Ishikawa (cell line): ENCODE measurements around the gene ETHE1.
A peak's percentile ranks its signal among the peaks of the same experiment; 100 is the strongest.

ENCODE experiments used
- CEBPB ChIP-seq: IDR thresholded peaks from 2 replicates; pipeline ENCODE4 v1.6.1; 2012
- CREB1 ChIP-seq: IDR thresholded peaks from 2 replicates; pipeline ENCODE4 v1.6.1; 2012; ENCODE audit warnings: low read depth
- EGR1 ChIP-seq: IDR thresholded peaks from 2 replicates; pipeline ENCODE4 v1.6.1; 2012
- EP300 ChIP-seq: IDR thresholded peaks from 2 replicates; pipeline ENCODE4 v1.6.1; 2012; ENCODE audit warnings: borderline replicate concordance
- FOXM1 ChIP-seq: IDR thresholded peaks from 2 replicates; pipeline ENCODE4 v1.6.1; 2012; ENCODE audit warnings: low read depth, borderline replicate concordance
- MAX ChIP-seq: IDR thresholded peaks from 2 replicates; pipeline ENCODE4 v1.6.1; 2012
- NFIC ChIP-seq: IDR thresholded peaks from 2 replicates; pipeline ENCODE4 v1.6.1; 2012
- RAD21 ChIP-seq: IDR thresholded peaks from 2 replicates; pipeline ENCODE4 v1.6.1; 2012; ENCODE audit warnings: low read depth
- REST ChIP-seq: IDR thresholded peaks from 2 replicates; pipeline ENCODE4 v1.6.1; 2012; ENCODE audit warnings: low read depth, mild to moderate bottlenecking
- TAF1 ChIP-seq: IDR thresholded peaks from 2 replicates; pipeline ENCODE4 v1.6.1; 2012; ENCODE audit warnings: low read depth, mild to moderate bottlenecking
- TCF12 ChIP-seq: IDR thresholded peaks from 2 replicates; pipeline ENCODE4 v1.6.1; 2012; ENCODE audit warnings: low read depth
- TEAD4 ChIP-seq: IDR thresholded peaks from 2 replicates; pipeline ENCODE4 v1.6.1; 2012
- YY1 ChIP-seq: IDR thresholded peaks from 2 replicates; pipeline ENCODE4 v1.6.1; 2012; ENCODE audit warnings: low read depth
- ZBTB7A ChIP-seq: IDR thresholded peaks from 2 replicates; pipeline ENCODE4 v1.6.1; 2012; ENCODE audit warnings: low read depth
- TF ChIP-seq, protein P1 (sequence below): IDR thresholded peaks from 2 replicates; pipeline ENCODE4 v1.6.1; 2012

The ETHE1 gene

GRCh38 chr19:43574424-43575155 is 47.6 kb upstream of the ETHE1 start:
- TF ChIP-seq EP300: no peak
- 0 out of 2 replicates have a peak, but pooled peaks have one; percentile 24 for TF ChIP-seq YY1
- TF ChIP-seq, protein P1, sequence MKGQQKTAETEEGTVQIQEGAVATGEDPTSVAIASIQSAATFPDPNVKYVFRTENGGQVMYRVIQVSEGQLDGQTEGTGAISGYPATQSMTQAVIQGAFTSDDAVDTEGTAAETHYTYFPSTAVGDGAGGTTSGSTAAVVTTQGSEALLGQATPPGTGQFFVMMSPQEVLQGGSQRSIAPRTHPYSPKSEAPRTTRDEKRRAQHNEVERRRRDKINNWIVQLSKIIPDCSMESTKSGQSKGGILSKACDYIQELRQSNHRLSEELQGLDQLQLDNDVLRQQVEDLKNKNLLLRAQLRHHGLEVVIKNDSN: no peak
- TF ChIP-seq CREB1: no peak

DNA sequence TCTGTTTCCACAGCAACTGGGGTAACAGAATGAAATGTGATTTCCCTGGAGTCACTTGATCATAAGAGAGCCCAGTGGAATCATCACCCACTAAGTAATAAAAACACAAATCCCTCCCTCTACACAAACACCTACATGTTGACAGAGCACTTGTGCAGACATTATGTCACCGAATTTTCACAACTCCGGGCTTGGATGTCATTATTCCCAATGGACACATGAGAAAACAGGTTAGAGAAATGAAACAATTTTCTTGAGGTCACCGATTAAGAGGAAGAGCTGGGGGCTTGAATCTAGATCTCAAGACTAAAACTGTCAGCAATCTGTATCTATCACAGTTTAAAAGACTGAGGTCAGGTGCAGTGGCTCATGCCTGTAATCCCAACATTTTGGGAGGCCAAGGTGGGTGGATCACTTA is 45.2 kb upstream of the ETHE1 start:
- TF ChIP-seq REST (no peak), RAD21 (no peak), NFIC (no peak), ZBTB7A (no peak), TEAD4 (no peak), CEBPB (no peak), YY1 (no peak), TAF1 (no peak), TCF12 (no peak), CREB1 (no peak), MAX (no peak), EGR1 (no peak)
- TF ChIP-seq, protein P1: no peak

- TF ChIP-seq TEAD4 (no peak), RAD21 (no peak), FOXM1 (no peak)
- TF ChIP-seq, protein P1: no peak
Observed at GRCh38 chr19:43570174-43570791, 43.3 kb upstream of the ETHE1 start.

GRCh38 chr19:43569657-43570056 is 42.7 kb upstream of the ETHE1 start:
- TF ChIP-seq TEAD4: no peak
- TF ChIP-seq, protein P1: no peak
- TF ChIP-seq FOXM1: no peak
- no peak for TF ChIP-seq TAF1
- TF ChIP-seq ZBTB7A: no peak
- no peak for TF ChIP-seq RAD21
- TF ChIP-seq EGR1: no peak
- no peak for TF ChIP-seq REST
- TF ChIP-seq CREB1: no peak
- no peak for TF ChIP-seq NFIC
- no peak for TF ChIP-seq TCF12
- TF ChIP-seq CEBPB: no peak
- no peak for TF ChIP-seq MAX
- no peak for TF ChIP-seq EP300
- no peak for TF ChIP-seq YY1

DNA sequence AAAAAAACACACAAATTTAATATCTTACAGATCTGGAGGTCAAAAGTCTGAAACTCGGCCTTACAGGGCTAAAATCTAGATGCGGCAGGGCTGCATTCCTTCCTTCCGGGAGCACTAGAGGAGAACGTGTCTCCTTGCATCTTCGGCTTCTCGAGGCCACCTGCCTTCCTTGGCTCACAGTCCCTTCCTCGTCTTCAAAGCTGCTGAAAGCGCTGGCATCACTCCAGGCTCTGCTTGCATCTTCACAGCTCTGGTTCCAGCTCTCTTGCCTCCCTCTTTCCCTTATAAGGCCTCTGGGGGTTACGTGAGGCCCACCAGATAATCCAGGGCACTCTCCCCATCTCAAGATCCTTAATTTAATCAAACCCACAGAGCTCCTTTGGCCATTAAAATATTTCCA is 37.8 kb upstream of the ETHE1 start:
- TF ChIP-seq EP300: no peak
- no peak for TF ChIP-seq REST
- TF ChIP-seq TAF1: no peak
- no peak for TF ChIP-seq ZBTB7A
- no peak for TF ChIP-seq TCF12
- TF ChIP-seq CREB1: no peak
- TF ChIP-seq EGR1: no peak
- no peak for TF ChIP-seq TEAD4
- TF ChIP-seq CEBPB: no peak
- no peak for TF ChIP-seq NFIC
- no peak for TF ChIP-seq FOXM1
- TF ChIP-seq YY1: no peak
- TF ChIP-seq, protein P1: no peak
- no peak for TF ChIP-seq MAX
- no peak for TF ChIP-seq RAD21
